IPS-NIHi11 (cell line): ENCODE measurements around the gene PIK3IP1.
"Not testable (repeated sequence)": the region's sequence is repeated elsewhere in the genome, so short reads cannot be mapped to it uniquely, and the experiment has no call there.

Source experiments
- DNase-seq: peaks from one replicate; pipeline ENCODE4 v3.0.0; 2012; ENCODE audit warnings: mixed read lengths, low spot score

Gene PIK3IP1, protein sequence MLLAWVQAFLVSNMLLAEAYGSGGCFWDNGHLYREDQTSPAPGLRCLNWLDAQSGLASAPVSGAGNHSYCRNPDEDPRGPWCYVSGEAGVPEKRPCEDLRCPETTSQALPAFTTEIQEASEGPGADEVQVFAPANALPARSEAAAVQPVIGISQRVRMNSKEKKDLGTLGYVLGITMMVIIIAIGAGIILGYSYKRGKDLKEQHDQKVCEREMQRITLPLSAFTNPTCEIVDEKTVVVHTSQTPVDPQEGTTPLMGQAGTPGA

DNA sequence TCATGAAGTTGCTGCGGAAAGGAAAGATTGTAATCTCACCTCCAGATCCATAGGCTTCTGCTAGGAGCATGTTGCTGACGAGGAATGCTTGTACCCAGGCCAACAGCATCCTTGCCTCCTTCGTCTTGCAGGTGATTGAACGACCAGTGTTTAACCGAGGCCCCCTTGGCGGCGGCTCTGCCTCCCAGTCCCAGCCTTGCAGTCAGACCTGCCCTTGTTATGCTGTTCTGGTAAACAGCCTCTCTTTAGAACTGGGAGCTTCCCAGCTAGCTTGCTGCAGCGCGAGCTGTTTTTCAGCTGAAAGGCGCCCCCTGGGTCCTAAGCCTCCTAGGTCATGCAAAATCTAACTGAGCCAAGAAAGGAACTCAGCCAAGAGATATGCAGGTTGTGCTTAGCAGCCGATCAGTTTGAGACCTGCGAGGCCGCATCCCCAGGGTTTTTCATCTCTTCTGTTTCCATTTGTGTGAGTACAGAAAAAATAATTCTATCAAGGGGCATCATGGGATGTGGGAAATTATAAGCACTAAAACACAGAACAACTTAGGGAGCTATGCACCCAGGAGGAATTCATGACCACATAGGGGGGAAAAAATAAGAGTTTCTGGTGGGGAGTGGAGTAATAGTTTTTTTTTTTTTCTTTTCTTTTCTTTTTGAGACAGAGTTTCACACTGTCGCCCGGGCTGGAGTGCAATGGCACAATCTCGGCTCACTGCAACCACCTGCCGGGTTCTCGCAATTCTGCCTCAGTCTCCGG lies at the start of gene PIK3IP1:
Gene PIK3IP1 (minus strand): TSS at position 253 of the 754 bp plus-strand sequence. CDS start 144 bp downstream, at position 109.
- peak; percentile 77 for DNase-seq

DNA sequence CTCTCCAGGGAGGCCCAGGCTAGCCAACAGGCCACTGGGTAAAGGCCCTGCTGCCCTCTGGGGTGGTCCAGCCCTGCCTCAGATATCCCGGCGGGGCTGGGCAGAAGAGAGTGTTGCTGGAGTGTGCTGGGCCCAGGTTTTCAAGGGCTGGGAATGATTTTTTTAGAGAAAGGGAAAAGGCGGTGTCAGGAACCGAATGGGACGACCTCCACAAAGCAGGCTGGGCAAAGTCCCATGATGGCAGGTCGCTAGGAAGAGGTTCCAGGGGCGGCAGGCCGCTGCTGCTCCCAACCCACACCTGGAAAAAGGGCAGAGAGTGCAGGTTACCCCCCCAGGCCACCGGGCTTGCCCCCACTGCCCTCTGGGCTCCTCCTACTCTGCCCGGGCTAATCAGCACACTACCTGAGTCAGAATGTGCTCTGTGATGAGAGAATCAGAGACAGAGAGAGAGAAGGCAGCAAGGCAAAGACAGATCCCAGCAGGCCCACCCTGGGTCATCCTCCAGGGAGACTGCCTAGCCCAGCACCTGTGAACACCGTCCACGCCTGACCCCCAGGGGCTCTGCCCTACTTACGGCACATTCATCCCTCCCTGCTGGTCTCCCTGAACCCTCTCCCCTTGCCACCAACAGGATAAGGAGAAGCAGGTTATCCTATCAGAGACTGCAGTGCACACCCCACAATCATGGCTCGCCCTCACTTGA lies 49.2 kb upstream of the PIK3IP1 start:
- DNase-seq: no peak

DNA sequence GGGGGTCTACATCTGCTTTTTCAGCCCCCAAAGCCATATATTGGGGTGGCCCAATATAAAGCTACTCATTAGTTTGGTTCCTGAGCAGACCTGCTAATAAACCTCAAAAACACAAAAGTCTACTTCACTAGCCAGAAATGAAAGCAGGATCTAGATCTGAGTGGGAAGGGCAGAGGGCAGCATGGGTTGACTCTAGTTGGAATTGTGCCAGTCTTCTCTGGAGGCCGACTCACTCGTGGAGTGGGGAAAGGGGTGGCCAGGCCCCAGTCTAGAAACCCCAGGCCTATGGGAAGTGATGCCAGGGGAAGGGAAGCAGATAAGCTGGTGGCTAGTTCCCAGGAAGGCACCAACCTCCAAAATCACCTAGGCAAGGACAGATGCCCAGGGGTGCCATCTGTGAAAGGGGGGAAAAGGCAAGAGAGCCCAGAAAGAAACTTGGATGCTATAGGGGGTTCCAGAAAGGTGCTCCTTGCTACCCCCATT lies 48.5 kb upstream of the PIK3IP1 start:
- DNase-seq: no peak

DNA sequence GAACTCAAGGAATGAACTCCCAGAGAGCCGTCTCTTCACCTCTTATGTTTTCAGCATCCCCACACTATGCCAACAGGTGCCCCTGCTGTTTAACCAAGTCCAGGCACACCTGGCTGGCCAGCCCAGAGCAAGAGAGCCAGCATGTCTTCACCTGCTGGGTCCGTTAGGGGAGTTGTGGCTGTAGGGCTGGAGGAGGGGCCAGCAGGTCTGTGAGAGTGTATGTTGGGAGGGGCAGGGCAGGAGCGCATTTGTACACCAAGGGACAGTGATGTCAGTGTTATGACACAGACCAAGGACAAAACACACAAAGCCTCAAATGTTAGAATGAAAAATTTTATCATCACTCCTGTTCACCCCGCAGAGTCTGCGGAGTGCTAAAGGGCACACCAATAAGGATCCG lies 48.1 kb upstream of the PIK3IP1 start:
- no peak for DNase-seq

DNA sequence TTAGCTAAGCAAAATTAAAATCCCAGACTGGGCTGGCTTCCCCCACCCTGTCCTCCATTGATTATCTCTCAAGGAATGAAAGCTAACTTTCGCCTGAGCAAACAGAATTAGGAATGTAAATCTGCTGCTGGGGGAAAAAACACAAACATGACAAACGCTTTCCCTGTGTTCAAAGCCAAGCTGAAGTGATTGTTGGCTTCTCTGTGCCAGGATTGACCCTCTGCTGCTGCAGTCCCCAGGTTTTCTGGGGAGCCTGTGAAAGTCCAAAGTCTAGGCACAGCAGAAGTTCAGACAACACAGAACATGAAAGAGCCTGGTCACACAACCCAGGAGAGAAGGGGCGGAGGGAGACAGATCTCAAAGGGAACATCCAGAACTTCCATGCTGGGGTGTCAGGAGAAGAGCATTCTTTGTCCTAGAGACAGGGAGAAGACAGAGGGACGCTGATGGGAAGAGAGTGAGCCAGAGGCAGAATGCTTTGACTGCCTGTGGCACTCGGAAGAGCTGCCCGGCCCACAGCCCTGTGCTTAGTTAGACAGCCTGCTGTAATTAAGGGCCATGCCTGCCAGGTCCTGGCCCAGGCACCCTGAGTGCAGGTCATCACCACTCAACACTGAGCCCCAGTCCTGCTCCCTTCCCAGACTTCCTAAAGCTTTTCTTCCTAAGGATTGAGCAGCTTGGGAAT lies 47.0 kb upstream of the PIK3IP1 start:
- DNase-seq: no peak

DNA sequence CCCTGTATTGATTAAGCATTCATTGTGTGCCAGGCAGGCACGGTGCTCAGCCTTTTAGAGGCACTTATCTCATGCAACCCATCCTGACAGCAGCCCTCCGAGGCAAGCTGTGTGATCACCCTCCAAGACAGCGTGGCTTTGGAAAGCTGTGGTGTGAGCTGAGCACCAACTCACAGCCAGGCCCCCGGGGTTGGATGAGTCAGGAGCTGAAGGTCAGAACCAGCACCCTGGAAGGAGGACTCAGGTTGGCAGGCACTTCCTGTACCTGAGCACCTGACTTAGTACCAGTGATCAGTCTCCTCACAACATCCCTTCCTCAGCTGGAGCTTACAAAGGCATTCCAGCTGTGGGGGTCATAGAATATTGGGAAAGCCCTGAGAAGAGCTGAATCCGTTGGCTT lies 44.9 kb upstream of the PIK3IP1 start:
- DNase-seq: no peak

DNA sequence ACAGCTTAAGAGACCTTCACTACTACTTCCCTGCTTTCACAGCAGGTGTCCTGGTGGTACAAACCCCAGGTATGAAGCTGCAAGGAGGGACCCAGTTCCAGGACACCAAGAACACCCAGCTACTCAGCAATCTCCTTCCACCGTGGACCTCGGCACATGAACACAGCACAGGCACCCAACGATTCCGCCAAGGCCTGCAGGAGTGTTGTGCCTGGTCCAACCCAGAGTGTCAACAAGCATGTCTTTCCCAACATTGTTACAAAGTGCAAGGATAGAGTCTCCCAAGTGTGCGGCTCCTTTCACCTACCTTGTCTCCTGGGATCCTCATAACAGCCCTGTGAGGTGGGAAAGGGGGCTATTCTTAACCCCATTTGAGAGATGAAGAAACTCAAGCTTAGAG lies 42.0 kb upstream of the PIK3IP1 start:
- no peak for DNase-seq

DNA sequence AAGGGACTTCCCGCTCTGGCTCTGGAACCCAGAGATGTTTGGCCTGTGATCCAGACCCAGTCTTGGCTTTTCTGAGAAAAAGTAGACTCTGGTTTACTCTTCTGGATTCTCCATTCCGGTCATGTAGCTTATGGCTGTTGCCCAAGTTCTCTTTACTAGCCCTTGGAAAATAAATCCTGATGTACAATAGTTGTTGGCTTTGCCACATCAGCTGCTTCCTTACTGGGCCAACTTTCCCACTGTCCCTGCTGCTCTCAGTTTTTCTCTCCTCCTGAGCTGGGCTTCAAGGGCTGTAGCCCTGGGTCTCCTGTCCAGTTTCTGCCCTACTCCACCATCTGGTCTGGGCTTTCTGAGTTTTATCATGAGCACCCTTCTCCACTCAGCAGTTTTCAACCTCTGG lies 41.4 kb upstream of the PIK3IP1 start:
- no peak for DNase-seq

DNA sequence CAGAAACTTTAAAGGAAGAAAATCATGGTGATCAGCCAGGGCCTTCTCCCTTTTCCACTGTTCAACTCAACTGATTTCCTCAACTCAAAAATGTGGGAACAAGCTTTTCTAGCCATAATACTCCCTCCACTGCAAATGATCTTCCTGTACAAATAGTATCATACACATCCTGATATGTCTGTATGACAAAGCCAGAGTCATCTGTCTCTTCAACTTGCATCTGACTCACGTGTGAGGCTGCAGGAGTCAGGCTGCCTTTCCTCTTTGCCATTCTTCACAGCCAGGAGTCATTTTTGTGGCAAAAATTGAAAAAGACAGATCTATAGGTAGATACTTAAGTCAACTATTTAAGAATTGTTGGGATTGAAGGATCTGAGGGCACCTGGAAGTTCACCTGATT lies 40.6 kb upstream of the PIK3IP1 start:
- no peak for DNase-seq

DNA sequence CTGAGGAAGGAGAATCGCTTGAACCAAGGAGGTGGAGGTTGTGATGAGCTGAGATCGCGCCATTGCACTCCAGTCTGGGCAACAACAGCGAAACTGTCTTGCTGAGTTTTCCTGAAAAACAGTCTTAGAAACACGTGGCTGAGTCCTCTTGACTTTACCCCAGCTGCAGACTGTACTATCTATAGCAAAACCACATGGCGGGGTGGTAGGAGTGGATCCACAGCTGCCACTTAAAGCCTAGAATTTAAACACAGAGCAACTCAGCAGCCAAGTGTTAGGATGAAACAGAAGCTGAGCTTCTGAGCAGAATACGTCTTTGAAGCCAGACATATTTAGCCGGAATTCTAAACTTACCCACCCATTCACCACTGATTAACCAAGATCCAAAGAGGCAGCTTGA lies 39.7 kb upstream of the PIK3IP1 start:
- DNase-seq: no peak

DNA sequence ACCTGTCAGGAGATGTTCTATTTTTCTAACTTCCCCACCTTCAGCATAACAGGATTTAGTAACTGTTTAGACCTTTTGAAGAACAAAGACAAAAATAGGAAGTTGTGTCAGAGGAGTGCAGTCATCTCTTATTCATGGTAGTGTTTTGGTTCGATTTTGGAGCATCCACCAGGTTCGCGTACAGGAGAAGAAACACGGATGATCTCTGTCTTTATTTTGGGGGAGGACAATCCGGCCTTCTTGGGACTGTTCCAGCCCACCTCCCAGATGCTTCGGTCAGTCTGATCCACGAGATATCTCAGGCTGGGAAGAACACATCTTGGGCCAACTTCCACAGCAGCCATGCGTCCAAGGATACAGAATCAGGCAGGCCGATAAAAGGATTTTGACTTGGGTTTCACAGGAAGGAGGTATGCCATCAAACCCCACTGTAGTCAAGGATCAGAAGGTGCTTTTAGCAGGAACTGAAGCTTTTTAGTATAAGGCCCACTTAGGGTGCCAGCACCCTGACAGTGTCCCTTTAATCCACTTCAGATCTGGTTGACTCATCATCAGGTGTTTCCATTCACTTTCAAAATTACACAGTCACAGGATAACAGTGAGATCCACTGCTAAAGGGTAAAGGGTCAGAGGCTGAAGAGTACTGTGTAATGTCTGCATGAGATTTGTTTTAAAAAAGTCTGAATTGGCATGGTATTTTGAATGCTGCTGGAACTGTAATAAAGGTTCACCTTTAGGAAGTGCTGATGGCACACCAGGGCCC lies 37.3 kb upstream of the PIK3IP1 start:
- no peak for DNase-seq

DNA sequence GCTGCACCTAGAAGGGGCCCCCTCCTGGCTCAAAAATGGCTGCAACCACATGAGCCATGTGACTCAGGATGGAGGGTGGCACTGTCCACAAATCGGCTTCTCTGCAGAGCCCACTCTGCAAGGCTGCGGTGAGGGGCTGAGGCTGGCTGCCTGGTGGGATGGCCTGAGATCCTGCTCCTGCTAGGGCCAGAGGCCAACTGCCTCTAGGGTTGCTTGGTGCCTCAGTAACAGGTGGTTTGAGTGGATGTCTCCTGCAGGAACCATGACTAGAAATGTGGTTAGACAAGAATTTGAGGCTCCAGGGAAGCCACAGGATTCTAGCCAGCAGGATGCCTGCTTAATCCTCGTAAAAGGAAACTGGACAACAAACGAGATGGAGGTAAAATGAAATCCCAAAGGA lies 36.7 kb upstream of the PIK3IP1 start:
- DNase-seq: no peak

DNA sequence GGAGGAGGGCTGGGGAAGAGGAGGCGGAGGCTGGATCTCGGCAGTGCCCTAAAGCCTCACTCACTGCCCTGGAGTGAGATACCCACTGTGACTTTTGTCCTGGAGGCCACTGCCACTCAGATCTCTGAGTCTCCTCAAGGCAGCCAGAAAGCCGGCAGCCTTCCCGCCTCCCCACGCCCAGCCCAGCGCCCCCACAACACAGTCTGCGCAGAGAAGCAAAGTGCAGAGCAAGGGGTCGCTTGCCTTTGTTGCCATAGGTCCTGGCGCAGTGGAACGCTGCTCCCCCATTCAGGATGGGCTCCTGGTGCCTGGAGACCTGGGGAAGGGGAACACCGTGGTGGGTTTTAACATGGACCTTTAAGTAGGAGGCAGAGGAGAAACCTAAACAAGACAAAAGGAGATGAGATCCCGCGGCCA lies 36.3 kb upstream of the PIK3IP1 start:
- no peak for DNase-seq

DNA sequence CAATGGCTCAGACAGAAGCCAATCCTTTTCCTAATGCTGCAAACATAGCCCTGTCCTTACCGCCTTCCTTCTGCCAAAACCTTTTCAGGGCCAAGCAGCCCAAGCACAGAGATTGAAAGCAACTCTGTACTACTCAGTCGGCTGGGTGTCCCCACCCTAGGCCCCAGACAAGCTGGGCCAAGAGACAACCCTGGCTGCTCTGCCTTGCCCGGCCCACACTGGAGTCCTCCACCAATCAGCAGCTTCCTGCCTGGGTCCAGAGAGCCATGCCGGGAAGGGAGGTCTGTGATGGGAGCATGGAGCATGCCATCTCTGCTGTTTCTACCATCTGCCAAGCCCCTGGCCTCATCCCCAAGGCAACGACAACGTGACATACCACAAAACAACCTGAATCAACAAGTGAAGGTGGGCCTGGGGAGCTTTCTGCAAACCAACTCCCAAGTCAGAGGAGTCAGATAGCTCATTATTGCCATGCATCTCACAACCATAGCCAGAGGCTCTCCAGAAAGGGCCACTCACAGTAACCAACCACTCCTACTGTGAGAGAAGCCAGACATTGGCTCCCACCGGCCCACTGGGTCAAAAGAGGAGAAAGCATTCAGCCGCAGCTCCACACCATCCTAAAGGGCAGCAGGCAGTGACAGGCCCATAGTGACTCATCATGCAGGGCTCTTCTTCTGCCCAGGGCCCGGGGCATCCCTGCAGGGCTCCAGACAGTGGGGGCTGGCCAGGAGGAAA lies 35.7 kb upstream of the PIK3IP1 start:
- no peak for DNase-seq

DNA sequence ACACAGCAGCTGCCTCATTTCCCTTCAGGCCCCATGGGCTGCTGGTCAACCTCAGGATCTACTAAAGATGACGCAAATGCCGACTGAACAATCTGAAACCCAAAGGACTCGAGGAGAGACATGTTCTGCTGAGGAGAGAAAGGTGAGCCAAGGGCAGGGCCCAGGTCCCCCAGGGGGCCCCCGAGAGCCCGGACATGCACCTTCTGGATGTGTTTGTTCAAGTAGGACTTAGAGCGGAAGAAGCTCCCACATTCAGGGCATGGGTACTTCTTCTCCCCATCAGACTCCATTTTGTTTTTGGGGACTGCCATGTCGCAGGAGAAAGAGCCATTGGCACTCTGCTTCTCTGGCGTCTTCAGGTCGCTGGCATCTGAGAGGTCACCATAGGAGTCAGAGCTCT lies 34.6 kb upstream of the PIK3IP1 start:
- DNase-seq: no peak

DNA sequence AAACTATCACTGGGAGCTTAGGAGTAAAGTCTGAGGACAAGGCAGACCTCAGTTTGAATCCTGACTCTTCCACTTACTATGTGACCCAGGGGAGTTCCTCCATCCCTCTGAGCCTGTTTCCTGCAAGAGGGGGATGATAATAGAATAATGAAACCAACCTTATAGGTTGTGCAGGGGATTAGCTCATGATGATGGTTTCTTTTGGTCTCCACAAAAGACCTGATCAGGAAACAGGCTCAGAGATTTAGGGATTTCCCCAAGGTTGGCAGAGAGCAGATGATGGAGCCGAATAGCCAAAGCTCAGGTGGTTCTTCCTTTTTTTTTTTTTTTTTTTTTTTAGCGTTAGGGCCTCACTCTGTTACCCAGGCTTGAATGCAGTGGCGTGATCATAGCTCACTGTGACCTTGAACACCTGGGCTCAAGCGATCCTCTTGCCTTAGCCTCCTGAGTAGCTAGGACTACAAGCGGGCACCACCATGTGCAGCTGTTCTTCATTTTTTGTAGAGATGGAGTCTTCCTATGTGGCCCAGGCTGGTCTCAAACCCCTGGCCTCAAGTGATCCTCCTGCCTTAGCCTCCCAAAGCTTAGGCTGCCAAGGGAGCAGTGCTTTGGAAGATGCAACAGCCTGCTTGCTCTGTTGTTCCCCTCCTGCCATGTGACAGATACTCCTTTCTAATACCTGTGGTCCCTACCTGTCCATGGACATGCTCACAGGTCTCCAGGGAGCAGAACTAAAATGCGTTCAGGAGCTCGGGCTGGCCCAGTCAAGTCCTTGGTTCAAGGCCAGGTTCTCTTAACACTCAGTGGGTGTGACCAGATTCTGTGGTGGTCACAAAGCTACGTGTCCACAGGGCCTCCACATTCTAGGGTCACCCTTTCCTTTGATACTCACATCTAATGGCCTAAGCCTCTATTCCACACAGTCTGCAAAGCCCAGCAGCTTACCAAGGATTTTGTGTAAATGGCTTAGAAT lies 31.6 kb upstream of the PIK3IP1 start:
- no peak for DNase-seq

DNA sequence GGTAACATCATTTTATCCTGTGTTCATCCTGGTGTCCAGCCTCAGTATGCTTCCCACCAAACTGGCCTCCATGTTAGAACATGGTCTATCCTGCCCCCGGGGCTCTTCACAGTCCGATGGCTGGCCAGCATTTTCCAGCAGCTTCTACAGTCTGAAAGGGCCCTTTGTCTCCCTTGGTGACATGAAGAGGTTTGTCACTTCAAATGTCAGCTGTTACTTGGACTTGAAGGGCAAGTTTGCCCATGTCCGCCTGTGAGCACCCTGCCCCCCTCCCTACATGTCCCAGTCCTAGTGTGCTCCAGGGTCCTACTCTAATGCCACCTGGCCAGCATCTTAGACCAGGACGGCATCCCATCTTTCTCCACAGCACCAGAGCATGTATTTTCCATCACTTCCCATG lies 29.1 kb upstream of the PIK3IP1 start:
- no peak for DNase-seq

DNA sequence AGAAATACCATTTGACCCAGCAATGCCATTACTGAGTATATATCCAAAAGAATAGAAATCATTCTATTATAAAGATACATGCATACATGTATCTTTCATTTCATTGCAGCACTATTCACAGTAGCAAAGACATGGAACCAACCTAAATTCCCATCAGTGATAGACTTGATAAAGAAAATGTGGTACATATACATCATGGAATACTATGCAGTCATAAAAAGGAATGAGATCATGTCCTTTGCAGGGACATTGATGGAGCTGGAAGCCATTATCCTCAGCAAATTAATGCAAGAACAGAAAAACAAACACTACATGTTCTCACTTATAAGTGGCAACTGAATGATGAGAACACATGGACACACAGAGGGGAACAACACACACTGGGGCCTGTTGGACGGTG lies 21.9 kb upstream of the PIK3IP1 start:
- DNase-seq: not testable (repeated sequence)

DNA sequence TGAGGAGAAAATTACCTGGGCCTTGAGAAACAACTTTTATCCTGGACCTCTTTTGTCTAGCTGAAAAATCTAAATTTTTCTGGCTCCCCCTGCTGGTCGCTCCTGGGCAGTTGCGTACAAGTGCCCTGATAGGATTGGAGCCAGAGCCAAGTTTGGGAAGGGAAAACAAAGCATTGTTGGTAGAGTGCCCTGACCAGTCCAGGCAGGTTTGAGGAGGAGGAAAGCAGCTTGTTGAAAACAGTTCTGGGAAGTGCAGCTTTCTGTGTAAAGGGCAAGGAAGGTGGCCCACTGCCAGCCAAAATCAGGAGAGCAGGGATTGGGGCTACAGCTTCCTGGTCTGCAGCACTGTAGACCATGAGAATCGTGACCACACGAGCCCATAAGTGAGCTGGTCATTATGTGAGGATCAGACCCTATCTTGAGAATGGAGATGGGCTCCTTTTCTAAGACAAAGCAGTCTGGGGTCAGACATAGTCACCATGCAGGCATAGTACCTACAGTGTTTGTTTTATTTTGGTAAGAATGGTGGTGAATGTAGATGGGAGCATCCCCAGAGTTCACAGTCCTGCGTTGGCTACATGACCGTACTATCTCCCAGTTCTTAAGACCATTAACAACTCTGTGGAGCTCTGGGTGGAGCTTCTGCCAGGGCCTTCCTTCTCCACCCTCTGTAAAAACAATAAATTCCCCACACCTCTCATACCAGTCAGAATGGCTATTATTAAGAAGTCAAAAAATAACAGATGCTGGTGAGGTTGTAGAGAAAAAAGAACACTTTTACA lies 21.3 kb upstream of the PIK3IP1 start:
- DNase-seq: peak; percentile 87
